Measurements from ENCODE around the gene TAF13.
A peak's percentile ranks its signal among the peaks of the same experiment; 100 is the strongest.
"Not testable (repeated sequence)": the region's sequence is repeated elsewhere in the genome, so short reads cannot be mapped to it uniquely, and the experiment has no call there.

The TAF13 gene

GRCh38 chr1:109045595-109045994 lies 30.2 kb downstream of the TAF13 start:
- no peak for DNase-seq

GRCh38 chr1:109041621-109042468 lies 34.0 kb downstream of the TAF13 start, which contains the start of gene WDR47:
Gene WDR47 (minus strand): TSS chr1:109042102. CDS start chr1:109023512, 18,590 bp downstream.
- peak; percentile 81 to 94 for DNase-seq

- DNase-seq = peak in 1 of 2 experiments; percentile 52
Observed at GRCh38 chr1:109040989-109041620, 34.7 kb downstream of the TAF13 start.

- no peak for DNase-seq
Observed at GRCh38 chr1:109040627-109040988, 35.2 kb downstream of the TAF13 start.

- DNase-seq = no peak
Observed at GRCh38 chr1:109034382-109034781, 41.4 kb downstream of the TAF13 start.

GRCh38 chr1:109029493-109029892 lies 46.3 kb downstream of the TAF13 start:
- DNase-seq = not testable (repeated sequence)

- no peak for DNase-seq
Observed at GRCh38 chr1:109027841-109028240, 48.0 kb downstream of the TAF13 start.

GRCh38 chr1:109025694-109026093 lies 50.1 kb downstream of the TAF13 start:
- DNase-seq = no peak

- no peak for DNase-seq
Observed at GRCh38 chr1:109024646-109025045, 51.2 kb downstream of the TAF13 start.

GRCh38 chr1:109020693-109021257 lies 55.0 kb downstream of the TAF13 start:
- DNase-seq = no peak

GRCh38 chr1:109017719-109018118 lies 58.1 kb downstream of the TAF13 start:
- not testable (repeated sequence) for DNase-seq

- DNase-seq = no peak
Observed at GRCh38 chr1:109017134-109017533, 58.7 kb downstream of the TAF13 start.
